Measurements from ENCODE around the gene CHPF. TPM values are rescaled to one million over a fixed set of nuclear protein-coding genes. Genes with fewer than 3 reads are reported as not detected.

The CHPF gene
- total RNA-seq, 1 experiment from 2014 or later: 26.4 TPM

- H3K27me3 Mint-ChIP-seq (ENCODE audit: insufficient read depth, unreplicated experiment): no peaks in the 10 kb centered on the region
- POLR2A ChIA-PET: no interaction called here
- intact Hi-C loops (cut with micrococcal nuclease; ENCODE audit: unreplicated experiment): no loop called here
- H3K36me3 ChIP-seq (ENCODE audit: control insufficient read depth, insufficient read depth, low read length): no peaks in the 10 kb centered on the region
- no peak overlapping the region for H3K4me3 ChIP-seq (ENCODE audit: low read depth, low read length)
- H3K4me3 Mint-ChIP-seq (ENCODE audit: unreplicated experiment): no peak overlapping the region
- CTCF ChIA-PET: no interaction called here
- H3K4me1 Mint-ChIP-seq (ENCODE audit: low read depth, unreplicated experiment): peaks cover 5% of the 10 kb centered on the region
- no peak overlapping the region for H3K27ac Mint-ChIP-seq (ENCODE audit: unreplicated experiment)
- no TSS peak for BruUV-seq (replicated peaks)
- H3K36me3 Mint-ChIP-seq (ENCODE audit: insufficient read depth, unreplicated experiment): peaks cover 6% of the 10 kb centered on the region
- no peak for DNase-seq
- no peaks in the 10 kb centered on the region for H3K9me3 ChIP-seq
- H3K4me1 ChIP-seq: peaks cover 8% of the 10 kb centered on the region
- H3K9me3 Mint-ChIP-seq (ENCODE audit: unreplicated experiment): no peaks in the 10 kb centered on the region
- no peak for TF ChIP-seq CTCF (IDR thresholded peaks at IDR 0.05; ENCODE audit: insufficient read depth in 1 of 2, low read depth in 1 of 2, low read length in 1 of 2, severe bottlenecking in 1 of 2, unreplicated experiment in 1 of 2)
- H3K27me3 ChIP-seq (replicated peaks; ENCODE audit: control insufficient read depth, insufficient read depth, low read length): no peaks in the 10 kb centered on the region; the same call in 1 of the 2 replicates
These were observed 12.3 kb upstream of the CHPF start for GRCh38 chr2:219555956-219556355.

- Mint-ChIP-seq H3K4me1 (ENCODE audit: low read depth, unreplicated experiment) (no peaks in the 10 kb centered on the region), H3K4me3 (ENCODE audit: unreplicated experiment) (no peak overlapping the region), H3K27ac (ENCODE audit: unreplicated experiment) (no peak overlapping the region), H3K27me3 (ENCODE audit: insufficient read depth, unreplicated experiment) (no peaks in the 10 kb centered on the region), H3K9me3 (ENCODE audit: unreplicated experiment) (no peaks in the 10 kb centered on the region), H3K36me3 (ENCODE audit: insufficient read depth, unreplicated experiment) (peaks cover 5% of the 10 kb centered on the region)
- H3K4me1 ChIP-seq: peaks cover 4% of the 10 kb centered on the region
- H3K4me3 ChIP-seq (ENCODE audit: low read depth, low read length): no peak overlapping the region
- TF ChIP-seq CTCF (IDR thresholded peaks at IDR 0.05; ENCODE audit: insufficient read depth in 1 of 2, low read depth in 1 of 2, low read length in 1 of 2, severe bottlenecking in 1 of 2, unreplicated experiment in 1 of 2): no peak
- no peaks in the 10 kb centered on the region; the same call in 1 of the 2 replicates for H3K27me3 ChIP-seq (replicated peaks; ENCODE audit: control insufficient read depth, insufficient read depth, low read length)
- no TSS peak for BruUV-seq (replicated peaks)
- CTCF ChIA-PET: no interaction called here
- POLR2A ChIA-PET: no interaction called here
- no peak for DNase-seq
- no peaks in the 10 kb centered on the region for H3K9me3 ChIP-seq
- no peaks in the 10 kb centered on the region for H3K36me3 ChIP-seq (ENCODE audit: control insufficient read depth, insufficient read depth, low read length)
- intact Hi-C loops (cut with micrococcal nuclease; ENCODE audit: unreplicated experiment): no loop called here
These were observed 10.7 kb upstream of the CHPF start for GRCh38 chr2:219554350-219554749.

- no peak for DNase-seq
- peak overlapping the region; percentile 79 for H3K4me3 Mint-ChIP-seq (ENCODE audit: unreplicated experiment)
- no peak for TF ChIP-seq CTCF (IDR thresholded peaks at IDR 0.05; ENCODE audit: insufficient read depth in 1 of 2, low read depth in 1 of 2, low read length in 1 of 2, severe bottlenecking in 1 of 2, unreplicated experiment in 1 of 2)
- no peaks in the 10 kb centered on the region; the same call in 1 of the 2 replicates for H3K27me3 ChIP-seq (replicated peaks; ENCODE audit: control insufficient read depth, insufficient read depth, low read length)
- no peaks in the 10 kb centered on the region for H3K36me3 ChIP-seq (ENCODE audit: control insufficient read depth, insufficient read depth, low read length)
- ChIA-PET CTCF (interaction anchor here (0.8 to 2.0 kb wide), 2 partner anchors 10 to 90 kb away, joined by 7 to 8 read pairs; partner anchors contain the start of genes CHPF and TMEM198), POLR2A (no interaction called here)
- no peaks in the 10 kb centered on the region for H3K9me3 ChIP-seq
- BruUV-seq (replicated peaks): no TSS peak
- intact Hi-C loops (cut with micrococcal nuclease; ENCODE audit: unreplicated experiment): no loop called here
- H3K27ac Mint-ChIP-seq (ENCODE audit: unreplicated experiment): peak overlapping the region; percentile 19
- peaks cover 5% of the 10 kb centered on the region for H3K36me3 Mint-ChIP-seq (ENCODE audit: insufficient read depth, unreplicated experiment)
- H3K4me1 ChIP-seq: peaks cover 4% of the 10 kb centered on the region
- peak overlapping the region; percentile 87; the same call in 1 of the 2 replicates for H3K4me3 ChIP-seq (ENCODE audit: low read depth, low read length)
- no peaks in the 10 kb centered on the region for H3K27me3 Mint-ChIP-seq (ENCODE audit: insufficient read depth, unreplicated experiment)
- H3K4me1 Mint-ChIP-seq (ENCODE audit: low read depth, unreplicated experiment): no peaks in the 10 kb centered on the region
- H3K9me3 Mint-ChIP-seq (ENCODE audit: unreplicated experiment): no peaks in the 10 kb centered on the region
These were observed 9.9 kb upstream of the CHPF start for GRCh38 chr2:219553463-219553963.

Data from Caco-2 (cell line).